ENCODE data around the gene GLIPR2. TPM values are rescaled to one million over a fixed set of nuclear protein-coding genes. Genes with fewer than 3 reads are reported as not detected.

The GLIPR2 gene
- total RNA-seq, 1 donor from 2014 or later = 14.3 TPM

DNA sequence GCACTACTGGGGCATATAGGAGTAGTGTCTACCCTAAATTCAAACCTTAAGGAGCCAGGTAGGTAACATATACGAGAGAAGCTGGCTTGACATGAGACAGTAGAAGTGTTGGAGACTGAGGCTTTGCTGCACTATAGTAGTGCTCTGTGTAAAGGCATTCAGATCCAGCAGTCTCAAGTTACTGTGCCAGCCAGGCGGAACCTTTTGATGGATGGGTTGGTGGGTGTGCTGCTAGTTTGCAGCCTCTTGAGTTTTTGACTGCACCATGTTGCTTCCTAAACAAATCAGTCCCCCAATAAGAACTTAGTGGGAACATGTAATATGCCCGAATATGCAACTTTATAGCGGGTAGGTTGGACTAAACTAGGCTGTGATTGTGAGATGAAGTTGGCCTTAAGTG lies 55.7 kb downstream of the GLIPR2 start:
- H3K4me1 Mint-ChIP-seq = peaks cover 49% of the 10 kb centered on the region
- ChIA-PET POLR2A (interaction anchor here (0.9 kb wide), 1 partner anchor 25 kb away, joined by 3 read pairs; no protein-coding TSS in a partner anchor), CTCF (interaction anchor here (3.7 kb wide), 1 partner anchor 25 kb away, joined by 25 read pairs; no protein-coding TSS in a partner anchor)
- no peaks in the 10 kb centered on the region for H3K27me3 Mint-ChIP-seq
- peak overlapping the region; percentile 85 for H3K27ac Mint-ChIP-seq
- DNase-seq = no peak
- H3K9me3 Mint-ChIP-seq = no peaks in the 10 kb centered on the region
- TF ChIP-seq, protein P1, sequence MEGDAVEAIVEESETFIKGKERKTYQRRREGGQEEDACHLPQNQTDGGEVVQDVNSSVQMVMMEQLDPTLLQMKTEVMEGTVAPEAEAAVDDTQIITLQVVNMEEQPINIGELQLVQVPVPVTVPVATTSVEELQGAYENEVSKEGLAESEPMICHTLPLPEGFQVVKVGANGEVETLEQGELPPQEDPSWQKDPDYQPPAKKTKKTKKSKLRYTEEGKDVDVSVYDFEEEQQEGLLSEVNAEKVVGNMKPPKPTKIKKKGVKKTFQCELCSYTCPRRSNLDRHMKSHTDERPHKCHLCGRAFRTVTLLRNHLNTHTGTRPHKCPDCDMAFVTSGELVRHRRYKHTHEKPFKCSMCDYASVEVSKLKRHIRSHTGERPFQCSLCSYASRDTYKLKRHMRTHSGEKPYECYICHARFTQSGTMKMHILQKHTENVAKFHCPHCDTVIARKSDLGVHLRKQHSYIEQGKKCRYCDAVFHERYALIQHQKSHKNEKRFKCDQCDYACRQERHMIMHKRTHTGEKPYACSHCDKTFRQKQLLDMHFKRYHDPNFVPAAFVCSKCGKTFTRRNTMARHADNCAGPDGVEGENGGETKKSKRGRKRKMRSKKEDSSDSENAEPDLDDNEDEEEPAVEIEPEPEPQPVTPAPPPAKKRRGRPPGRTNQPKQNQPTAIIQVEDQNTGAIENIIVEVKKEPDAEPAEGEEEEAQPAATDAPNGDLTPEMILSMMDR (IDR thresholded peaks at IDR 0.05) = no peak
- intact Hi-C loops (cut with micrococcal nuclease) = no loop called here
- ATAC-seq (ENCODE audit: low read depth) = no peak
- H3K4me3 Mint-ChIP-seq = peak overlapping the region; percentile 95
- H3K36me3 Mint-ChIP-seq (ENCODE audit: low read depth) = peaks cover 32% of the 10 kb centered on the region

DNA sequence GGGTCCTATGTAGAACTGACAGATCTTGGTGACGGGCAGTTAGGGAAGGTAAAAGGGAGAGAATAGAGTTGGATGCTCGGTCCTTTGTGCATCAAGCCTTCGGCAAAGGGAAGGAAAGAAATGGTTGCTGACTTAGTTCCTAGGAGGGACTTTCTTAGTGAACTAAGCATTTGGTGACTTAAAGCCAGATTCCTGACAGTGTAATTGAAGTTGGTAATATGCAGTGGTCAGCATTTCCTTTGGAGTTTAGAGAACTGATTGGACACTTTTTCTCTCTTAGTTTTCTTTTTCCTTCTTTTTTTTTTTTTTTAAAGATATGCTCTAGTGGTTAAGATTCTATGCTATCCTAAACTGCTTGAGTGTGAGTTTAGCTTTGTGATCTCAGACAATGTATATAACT lies 56.5 kb downstream of the GLIPR2 start:
- POLR2A ChIA-PET = no interaction called here
- H3K9me3 Mint-ChIP-seq = no peaks in the 10 kb centered on the region
- ATAC-seq (ENCODE audit: low read depth) (no peak), DNase-seq (no peak)
- intact Hi-C loops (cut with micrococcal nuclease) = no loop called here
- CTCF ChIA-PET = interaction anchor here (1.0 kb wide), 1 partner anchor 90 kb away, joined by 3 read pairs; no protein-coding TSS in a partner anchor
- no peak overlapping the region for H3K27ac Mint-ChIP-seq
- H3K27me3 Mint-ChIP-seq = no peaks in the 10 kb centered on the region
- TF ChIP-seq, protein P1 (IDR thresholded peaks at IDR 0.05) = no peak
- peaks cover 38% of the 10 kb centered on the region for H3K36me3 Mint-ChIP-seq (ENCODE audit: low read depth)
- H3K4me3 Mint-ChIP-seq = peak overlapping the region; percentile 95
- peaks cover 46% of the 10 kb centered on the region for H3K4me1 Mint-ChIP-seq

DNA sequence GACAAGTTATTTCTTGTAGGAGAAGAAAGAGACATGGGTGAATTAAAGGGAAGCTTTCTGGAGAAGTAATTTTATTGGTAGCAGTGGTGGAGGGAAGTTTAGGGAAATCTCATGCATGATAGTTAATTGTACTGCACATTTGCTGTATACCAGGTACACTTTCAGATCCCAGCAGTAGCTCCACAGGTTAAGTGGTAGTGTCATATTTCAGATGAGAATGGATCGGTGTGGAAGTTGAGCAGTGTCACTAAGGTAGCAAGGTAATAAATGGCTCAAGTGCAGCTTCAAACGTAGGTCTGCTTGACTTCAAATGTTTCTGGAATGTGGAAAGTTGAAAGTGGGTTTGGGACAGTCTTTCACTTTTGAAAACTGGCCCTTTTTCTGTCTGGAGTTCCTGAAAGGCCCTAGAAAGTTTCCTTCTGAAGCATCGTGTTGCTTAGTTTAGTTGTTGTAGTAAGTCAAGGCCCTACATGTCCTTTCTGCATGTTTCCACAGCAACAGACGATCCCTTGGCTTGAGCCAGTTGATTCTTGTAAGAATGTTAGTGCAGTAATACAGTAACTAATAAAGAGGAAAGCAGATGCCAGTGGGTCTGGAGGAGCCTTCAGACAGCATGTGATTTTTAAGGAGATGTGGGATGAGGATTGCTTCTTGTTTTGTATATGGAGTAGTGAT lies 57.9 kb downstream of the GLIPR2 start:
- Mint-ChIP-seq H3K27ac (no peak overlapping the region), H3K4me3 (no peak overlapping the region), H3K27me3 (no peaks in the 10 kb centered on the region), H3K9me3 (no peaks in the 10 kb centered on the region), H3K36me3 (ENCODE audit: low read depth) (peaks cover 48% of the 10 kb centered on the region), H3K4me1 (peaks cover 46% of the 10 kb centered on the region)
- TF ChIP-seq, protein P1 (IDR thresholded peaks at IDR 0.05) = no peak
- no peak for ATAC-seq (ENCODE audit: low read depth)
- no peak for DNase-seq
- POLR2A ChIA-PET = no interaction called here
- CTCF ChIA-PET = no interaction called here
- intact Hi-C loops (cut with micrococcal nuclease) = no loop called here

DNA sequence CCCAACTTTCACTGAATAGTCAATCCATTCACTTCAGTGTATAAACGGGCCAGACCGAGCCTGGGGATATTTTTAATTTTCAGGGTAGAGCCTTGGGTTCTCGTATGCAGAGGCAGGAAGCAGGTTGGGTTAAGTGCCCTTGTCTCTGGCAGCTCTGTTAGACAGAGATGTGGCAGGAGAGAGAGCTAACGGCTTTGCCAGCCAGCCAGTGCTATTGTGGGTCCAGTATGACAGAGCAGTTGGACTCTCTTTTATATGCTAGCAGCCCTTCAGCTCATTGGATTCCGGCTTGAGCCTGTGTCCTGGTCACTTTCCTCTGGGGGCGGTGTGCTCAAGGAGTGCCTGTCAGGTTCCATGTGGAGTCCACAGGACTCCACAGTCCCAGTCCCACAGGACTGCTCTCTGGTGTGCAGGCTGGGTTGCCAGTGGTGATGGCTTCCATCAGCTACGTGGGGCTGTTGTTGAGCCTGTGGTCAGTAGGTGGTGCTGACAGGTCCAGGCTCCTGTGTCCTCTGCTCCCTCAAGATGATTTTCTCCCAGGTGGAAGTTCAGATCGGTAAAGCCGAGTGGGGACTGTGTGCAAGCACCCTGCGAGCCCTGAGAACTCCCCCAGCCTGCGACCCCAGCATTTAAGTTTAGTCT lies 68.5 kb downstream of the GLIPR2 start:
- H3K4me3 Mint-ChIP-seq = no peak overlapping the region
- intact Hi-C loops (cut with micrococcal nuclease) = no loop called here
- ChIA-PET POLR2A (interaction anchor here (1.6 kb wide), 1 partner anchor 14 kb away, joined by 4 read pairs; the partner anchor contains the start of gene CLTA), CTCF (interaction anchor here (1.0 kb wide), 1 partner anchor 8 kb away, joined by 4 read pairs; no protein-coding TSS in a partner anchor)
- H3K9me3 Mint-ChIP-seq = no peaks in the 10 kb centered on the region
- DNase-seq (no peak), ATAC-seq (ENCODE audit: low read depth) (no peak)
- no peaks in the 10 kb centered on the region for H3K27me3 Mint-ChIP-seq
- H3K27ac Mint-ChIP-seq = no peak overlapping the region
- TF ChIP-seq, protein P1 (IDR thresholded peaks at IDR 0.05) = no peak
- no peaks in the 10 kb centered on the region for H3K4me1 Mint-ChIP-seq
- H3K36me3 Mint-ChIP-seq (ENCODE audit: low read depth) = peaks cover 95% of the 10 kb centered on the region

DNA sequence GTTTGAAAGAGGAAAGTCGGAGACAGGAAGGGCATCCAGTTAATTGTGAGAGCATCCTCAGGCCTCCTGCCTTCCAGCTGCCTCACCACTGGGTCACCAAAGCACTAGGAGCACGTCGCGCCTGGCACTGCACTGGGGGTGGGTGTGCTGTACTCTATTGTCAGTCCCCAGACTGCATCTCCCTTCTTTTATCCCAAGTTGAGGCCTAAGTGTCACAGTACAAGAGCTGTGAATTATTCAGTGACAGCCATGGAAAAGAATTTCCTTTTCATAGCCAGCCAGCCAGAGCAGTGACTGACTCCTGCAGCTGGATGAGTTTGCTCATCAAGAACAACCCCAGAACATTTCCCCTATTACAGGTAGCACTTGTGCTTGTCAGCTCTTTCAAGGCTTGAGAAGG lies 70.5 kb downstream of the GLIPR2 start:
- H3K27me3 Mint-ChIP-seq = no peaks in the 10 kb centered on the region
- H3K4me1 Mint-ChIP-seq = no peaks in the 10 kb centered on the region
- CTCF ChIA-PET = interaction anchor here (1.7 kb wide), 1 partner anchor 18 kb away, joined by 5 read pairs; no protein-coding TSS in a partner anchor
- intact Hi-C loops (cut with micrococcal nuclease) = no loop called here
- H3K27ac Mint-ChIP-seq = no peak overlapping the region
- DNase-seq (no peak), ATAC-seq (ENCODE audit: low read depth) (no peak)
- TF ChIP-seq, protein P1 (IDR thresholded peaks at IDR 0.05) = no peak
- no peak overlapping the region for H3K4me3 Mint-ChIP-seq
- POLR2A ChIA-PET = no interaction called here
- no peaks in the 10 kb centered on the region for H3K9me3 Mint-ChIP-seq
- H3K36me3 Mint-ChIP-seq (ENCODE audit: low read depth) = peaks cover 97% of the 10 kb centered on the region

All from activated B cell treated with CpG ODN at 0.5 μM for 24 hours (primary cell).